ENCODE data around the gene PGAP1. TPM values are rescaled to one million over a fixed set of nuclear protein-coding genes. Genes with fewer than 3 reads are reported as not detected.

The PGAP1 gene
- total RNA-seq, 1 donor from 2014 or later = 45.1 TPM

- no peak for TF ChIP-seq CTCF (conservative IDR thresholded peaks at IDR 0.05)
- Mint-ChIP-seq H3K4me1 (ENCODE audit: unreplicated experiment) (peaks cover 5% of the 10 kb centered on the region), H3K27ac (no peak overlapping the region), H3K36me3 (no peaks in the 10 kb centered on the region), H3K4me3 (no peak overlapping the region), H3K27me3 (no peaks in the 10 kb centered on the region), H3K9me3 (peaks cover 4% of the 10 kb centered on the region)
- no peak for DNase-seq (ENCODE audit: extremely low spot score, unreplicated experiment)
Observed at GRCh38 chr2:196967775-196968174, 41.3 kb upstream of the PGAP1 start.

GRCh38 chr2:196967116-196967515 is 40.6 kb upstream of the PGAP1 start:
- Mint-ChIP-seq H3K4me3 (peak overlapping the region; percentile 3), H3K36me3 (no peaks in the 10 kb centered on the region), H3K27ac (no peak overlapping the region), H3K9me3 (peaks cover 4% of the 10 kb centered on the region), H3K27me3 (no peaks in the 10 kb centered on the region), H3K4me1 (ENCODE audit: unreplicated experiment) (peaks cover 5% of the 10 kb centered on the region)
- TF ChIP-seq CTCF (conservative IDR thresholded peaks at IDR 0.05) = no peak
- DNase-seq (ENCODE audit: extremely low spot score, unreplicated experiment) = no peak

GRCh38 chr2:196966061-196966460 is 39.6 kb upstream of the PGAP1 start:
- DNase-seq (ENCODE audit: extremely low spot score, unreplicated experiment) = no peak
- Mint-ChIP-seq H3K4me1 (ENCODE audit: unreplicated experiment) (peaks cover 5% of the 10 kb centered on the region), H3K27ac (no peak overlapping the region), H3K9me3 (peaks cover 4% of the 10 kb centered on the region), H3K36me3 (no peaks in the 10 kb centered on the region), H3K4me3 (no peak overlapping the region), H3K27me3 (no peaks in the 10 kb centered on the region)
- no peak for TF ChIP-seq CTCF (conservative IDR thresholded peaks at IDR 0.05)

- Mint-ChIP-seq H3K4me1 (ENCODE audit: unreplicated experiment) (peaks cover 5% of the 10 kb centered on the region), H3K9me3 (peaks cover 4% of the 10 kb centered on the region), H3K27ac (no peak overlapping the region), H3K36me3 (no peaks in the 10 kb centered on the region), H3K27me3 (no peaks in the 10 kb centered on the region), H3K4me3 (no peak overlapping the region)
- no peak for TF ChIP-seq CTCF (conservative IDR thresholded peaks at IDR 0.05)
- DNase-seq (ENCODE audit: extremely low spot score, unreplicated experiment) = no peak
Observed at GRCh38 chr2:196965651-196966050, 39.1 kb upstream of the PGAP1 start.

GRCh38 chr2:196963961-196964360 is 37.5 kb upstream of the PGAP1 start:
- H3K4me3 Mint-ChIP-seq = no peak overlapping the region
- no peak for DNase-seq (ENCODE audit: extremely low spot score, unreplicated experiment)
- no peak overlapping the region for H3K27ac Mint-ChIP-seq
- no peaks in the 10 kb centered on the region for H3K27me3 Mint-ChIP-seq
- peaks cover 5% of the 10 kb centered on the region for H3K4me1 Mint-ChIP-seq (ENCODE audit: unreplicated experiment)
- TF ChIP-seq CTCF (conservative IDR thresholded peaks at IDR 0.05) = no peak
- H3K9me3 Mint-ChIP-seq = peaks cover 4% of the 10 kb centered on the region
- no peaks in the 10 kb centered on the region for H3K36me3 Mint-ChIP-seq

- no peak for TF ChIP-seq CTCF (conservative IDR thresholded peaks at IDR 0.05)
- Mint-ChIP-seq H3K4me3 (no peak overlapping the region), H3K27me3 (no peaks in the 10 kb centered on the region), H3K36me3 (no peaks in the 10 kb centered on the region), H3K9me3 (peaks cover 4% of the 10 kb centered on the region), H3K27ac (no peak overlapping the region), H3K4me1 (ENCODE audit: unreplicated experiment) (peaks cover 5% of the 10 kb centered on the region)
- no peak for DNase-seq (ENCODE audit: extremely low spot score, unreplicated experiment)
Observed at GRCh38 chr2:196963043-196963442, 36.5 kb upstream of the PGAP1 start.

All from type B pancreatic cell (in vitro differentiated cells).